ENCODE data around the gene CACNA1B. TPM values are rescaled to one million over a fixed set of nuclear protein-coding genes. Genes with fewer than 3 reads are reported as not detected.
A peak's percentile ranks its signal among the peaks of the same experiment; 100 is the strongest.

CACNA1B gene
- total RNA-seq, 1 donor from 2014 or later, result 84.4 TPM

- DNase-seq, result no peak
- Mint-ChIP-seq H3K4me3 (ENCODE audit: unreplicated experiment) (no peak overlapping the region), H3K27ac (ENCODE audit: unreplicated experiment) (peak overlapping the region; percentile 24), H3K9me3 (ENCODE audit: unreplicated experiment) (peaks cover 19% of the 10 kb centered on the region), H3K36me3 (ENCODE audit: unreplicated experiment) (peaks cover 8% of the 10 kb centered on the region), H3K4me1 (ENCODE audit: low read depth, unreplicated experiment) (peaks cover 11% of the 10 kb centered on the region), H3K27me3 (ENCODE audit: unreplicated experiment) (peaks cover 18% of the 10 kb centered on the region)
- no peak for TF ChIP-seq CTCF (IDR thresholded peaks at IDR 0.05; ENCODE audit: partially characterized antibody, unreplicated experiment)
Observed at GRCh38 chr9:138045541-138046490, 168.2 kb downstream of the CACNA1B start.

GRCh38 chr9:138046641-138047301 is 169.2 kb downstream of the CACNA1B start:
- no peak for TF ChIP-seq CTCF (IDR thresholded peaks at IDR 0.05; ENCODE audit: partially characterized antibody, unreplicated experiment)
- Mint-ChIP-seq H3K4me3 (ENCODE audit: unreplicated experiment) (no peak overlapping the region), H3K27me3 (ENCODE audit: unreplicated experiment) (peaks cover 19% of the 10 kb centered on the region), H3K36me3 (ENCODE audit: unreplicated experiment) (peaks cover 4% of the 10 kb centered on the region), H3K4me1 (ENCODE audit: low read depth, unreplicated experiment) (peaks cover 11% of the 10 kb centered on the region), H3K9me3 (ENCODE audit: unreplicated experiment) (peaks cover 19% of the 10 kb centered on the region), H3K27ac (ENCODE audit: unreplicated experiment) (no peak overlapping the region)
- DNase-seq, result no peak

GRCh38 chr9:138047469-138048040 is 170.0 kb downstream of the CACNA1B start:
- H3K4me3 Mint-ChIP-seq (ENCODE audit: unreplicated experiment), result no peak overlapping the region
- peaks cover 19% of the 10 kb centered on the region for H3K9me3 Mint-ChIP-seq (ENCODE audit: unreplicated experiment)
- H3K27me3 Mint-ChIP-seq (ENCODE audit: unreplicated experiment), result peaks cover 19% of the 10 kb centered on the region
- peaks cover 4% of the 10 kb centered on the region for H3K36me3 Mint-ChIP-seq (ENCODE audit: unreplicated experiment)
- peaks cover 11% of the 10 kb centered on the region for H3K4me1 Mint-ChIP-seq (ENCODE audit: low read depth, unreplicated experiment)
- no peak for DNase-seq
- H3K27ac Mint-ChIP-seq (ENCODE audit: unreplicated experiment), result peak overlapping the region; percentile 44
- no peak for TF ChIP-seq CTCF (IDR thresholded peaks at IDR 0.05; ENCODE audit: partially characterized antibody, unreplicated experiment)

- peaks cover 4% of the 10 kb centered on the region for H3K36me3 Mint-ChIP-seq (ENCODE audit: unreplicated experiment)
- TF ChIP-seq CTCF (IDR thresholded peaks at IDR 0.05; ENCODE audit: partially characterized antibody, unreplicated experiment), result no peak
- H3K27me3 Mint-ChIP-seq (ENCODE audit: unreplicated experiment), result peaks cover 17% of the 10 kb centered on the region
- peaks cover 11% of the 10 kb centered on the region for H3K4me1 Mint-ChIP-seq (ENCODE audit: low read depth, unreplicated experiment)
- H3K27ac Mint-ChIP-seq (ENCODE audit: unreplicated experiment), result peak overlapping the region; percentile 28
- no peak overlapping the region for H3K4me3 Mint-ChIP-seq (ENCODE audit: unreplicated experiment)
- DNase-seq, result no peak
- H3K9me3 Mint-ChIP-seq (ENCODE audit: unreplicated experiment), result peaks cover 16% of the 10 kb centered on the region
Observed at GRCh38 chr9:138048184-138048583, 170.6 kb downstream of the CACNA1B start.

Measured in glutamatergic neuron (in vitro differentiated cells).